ENCODE measurements around the gene ATF7IP2.
"Not testable (repeated sequence)": the region's sequence is repeated elsewhere in the genome, so short reads cannot be mapped to it uniquely, and the experiment has no call there.

ATF7IP2 gene

DNA sequence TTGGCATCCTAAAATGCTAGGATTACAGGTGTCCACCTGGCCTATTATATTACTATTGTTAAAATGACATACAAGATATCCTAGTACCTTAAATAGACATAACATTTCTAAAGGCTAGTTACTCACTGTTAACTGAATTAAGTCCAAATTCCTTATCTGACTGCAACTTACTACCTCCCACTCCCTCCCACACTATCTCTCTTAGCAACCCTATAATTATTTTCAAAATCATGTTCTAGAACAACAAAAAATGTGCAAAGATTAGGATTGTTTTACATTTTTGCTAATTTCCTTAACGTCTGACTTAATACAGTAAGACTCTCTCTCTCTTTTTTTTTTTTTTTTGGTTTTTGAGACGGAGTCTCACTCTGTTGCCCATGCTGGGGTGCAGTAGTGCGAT is 2.2 kb upstream of the ATF7IP2 start:
- no peak for DNase-seq

DNA sequence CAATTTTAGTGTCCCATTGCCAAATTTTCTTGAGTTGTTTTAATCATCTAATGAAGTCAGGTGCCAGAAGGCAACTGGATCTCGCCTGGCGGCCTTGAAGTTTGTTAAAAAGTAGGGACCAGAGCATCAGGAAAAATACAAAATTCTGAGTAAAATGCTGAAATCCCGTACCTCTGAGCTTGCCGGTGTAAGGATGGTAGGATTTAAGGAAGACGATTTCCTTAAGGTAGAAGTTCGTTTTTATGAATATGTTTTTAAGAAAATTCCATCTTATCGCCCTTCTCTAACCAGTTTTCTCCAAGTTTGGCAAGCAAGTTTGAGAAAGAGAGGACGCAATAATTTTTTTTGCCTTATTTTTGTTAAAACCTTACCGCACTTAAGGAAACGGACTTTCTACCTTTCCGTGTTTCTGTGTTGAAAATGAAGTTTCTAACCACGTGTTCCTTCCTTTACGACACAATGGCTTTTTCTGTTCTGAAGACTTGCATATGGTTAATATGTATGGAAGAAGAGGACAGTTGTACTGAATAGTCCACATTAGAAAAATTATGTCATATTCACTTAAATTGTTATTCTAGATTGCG is 748 bp downstream of the ATF7IP2 start:
- no peak for DNase-seq

DNA sequence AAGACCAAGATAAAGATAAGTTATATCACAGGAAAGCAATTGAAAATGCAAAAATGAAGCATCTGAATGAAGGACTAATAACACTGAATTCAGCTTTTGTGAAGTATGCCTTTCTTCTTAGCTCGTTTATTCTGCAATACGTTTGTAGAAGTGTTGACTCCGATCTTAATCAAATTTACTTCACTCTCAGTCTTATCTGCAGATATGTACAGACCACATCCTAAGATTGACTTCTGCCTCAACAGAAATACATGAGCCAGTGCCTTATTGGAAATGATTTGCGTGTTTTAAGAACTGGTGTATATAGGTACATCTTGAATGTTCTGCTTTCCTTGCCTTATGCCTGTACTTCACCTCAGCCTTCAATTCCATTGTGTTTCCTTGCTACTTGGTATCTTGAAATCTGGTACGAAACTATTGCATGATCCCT is 1.3 kb downstream of the ATF7IP2 start:
- no peak for DNase-seq

DNA sequence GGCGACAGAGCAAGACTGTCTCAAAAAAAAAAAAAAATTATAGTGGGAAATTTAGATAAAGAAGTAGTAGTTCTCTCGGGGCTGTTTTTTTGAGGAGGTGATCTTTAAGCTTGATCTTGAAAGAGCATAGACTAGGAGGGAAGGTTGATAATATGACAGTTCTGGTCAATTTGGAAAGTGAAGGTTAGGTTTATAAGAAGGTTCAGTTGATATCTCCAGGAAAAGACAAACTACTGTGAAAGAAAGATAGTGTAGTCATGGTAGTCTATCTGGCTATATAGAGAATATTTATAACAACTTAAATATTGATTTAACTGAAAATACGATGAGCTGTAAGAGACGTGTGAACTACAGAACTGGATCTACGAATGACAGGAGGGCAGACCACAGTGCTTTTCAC is 3.1 kb downstream of the ATF7IP2 start:
- no peak for DNase-seq

DNA sequence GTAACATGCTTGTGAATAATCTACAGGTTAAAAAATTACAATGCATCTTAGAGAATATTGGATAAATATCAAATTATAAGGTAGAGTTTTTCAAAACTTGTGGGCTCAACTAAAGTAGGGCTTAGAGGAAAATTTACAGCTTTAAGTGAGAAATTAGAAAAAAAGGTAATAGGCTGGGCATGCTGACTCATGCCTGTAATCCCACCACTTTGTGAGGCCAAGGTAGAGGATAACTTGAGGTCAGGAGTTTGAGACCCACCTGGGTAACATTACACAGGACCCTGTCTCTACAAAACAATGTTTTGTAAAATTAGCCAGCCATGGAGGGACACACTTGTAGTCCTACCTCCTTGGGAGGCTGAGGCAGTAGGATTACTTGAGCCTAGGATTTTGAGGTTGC is 4.5 kb downstream of the ATF7IP2 start:
- DNase-seq = no peak

DNA sequence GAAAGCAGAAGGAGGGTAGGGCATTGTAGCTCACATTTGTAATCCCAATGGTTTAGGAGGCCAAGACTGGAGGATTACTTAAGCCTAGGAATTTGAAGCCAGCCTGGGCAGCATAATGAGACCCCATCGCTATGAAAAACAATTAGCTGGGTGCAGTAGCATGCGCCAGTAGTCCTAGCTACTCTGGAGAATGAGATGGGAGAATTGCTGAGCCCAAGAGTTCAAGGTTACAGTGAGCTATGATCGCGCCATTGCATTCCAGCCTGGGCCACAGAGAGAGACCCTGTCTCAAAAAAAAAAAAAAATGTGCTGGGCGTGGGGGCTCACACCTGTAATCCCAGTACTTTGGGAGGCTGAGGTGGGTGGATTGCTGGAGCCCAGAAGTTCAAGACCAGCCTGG is 5.0 kb downstream of the ATF7IP2 start:
- no peak for DNase-seq

DNA sequence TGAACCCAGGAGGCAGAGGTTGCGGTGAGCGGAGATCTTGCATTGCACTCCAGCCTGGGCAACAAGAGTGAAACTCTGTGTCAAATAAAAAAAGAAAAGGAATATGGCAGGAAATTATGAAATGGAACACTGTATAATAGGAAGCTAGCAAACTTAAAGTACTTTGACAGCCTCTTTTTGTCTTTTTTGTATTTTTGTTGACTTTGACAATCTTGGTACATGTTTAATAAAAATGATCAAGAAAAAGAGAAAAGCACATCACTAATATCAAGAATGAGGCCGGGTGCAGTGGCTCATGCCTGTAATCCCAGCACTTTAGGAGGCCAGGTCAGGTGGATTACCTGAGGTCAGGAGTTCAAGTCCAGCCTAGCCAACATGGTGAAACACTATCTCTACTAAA is 5.5 kb downstream of the ATF7IP2 start:
- no peak for DNase-seq

DNA sequence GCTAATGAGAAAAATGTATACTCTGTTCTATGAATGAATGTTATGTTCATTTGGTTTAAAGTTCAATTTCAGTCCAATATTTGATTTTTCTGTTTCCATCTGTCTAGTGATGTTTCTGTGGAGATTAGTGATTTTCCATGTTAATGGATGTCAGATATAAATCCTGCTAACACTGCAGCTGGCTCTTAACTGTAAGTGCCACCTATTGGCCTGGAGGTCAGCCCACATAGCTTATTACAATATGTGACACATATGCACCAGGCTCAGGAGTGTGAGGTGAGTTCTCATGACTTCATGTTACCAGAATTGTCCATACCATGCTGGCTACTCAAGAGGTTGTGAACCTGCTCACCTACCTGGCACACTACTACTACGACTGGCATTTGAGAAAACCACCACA is 17.1 kb downstream of the ATF7IP2 start:
- no peak for DNase-seq

DNA sequence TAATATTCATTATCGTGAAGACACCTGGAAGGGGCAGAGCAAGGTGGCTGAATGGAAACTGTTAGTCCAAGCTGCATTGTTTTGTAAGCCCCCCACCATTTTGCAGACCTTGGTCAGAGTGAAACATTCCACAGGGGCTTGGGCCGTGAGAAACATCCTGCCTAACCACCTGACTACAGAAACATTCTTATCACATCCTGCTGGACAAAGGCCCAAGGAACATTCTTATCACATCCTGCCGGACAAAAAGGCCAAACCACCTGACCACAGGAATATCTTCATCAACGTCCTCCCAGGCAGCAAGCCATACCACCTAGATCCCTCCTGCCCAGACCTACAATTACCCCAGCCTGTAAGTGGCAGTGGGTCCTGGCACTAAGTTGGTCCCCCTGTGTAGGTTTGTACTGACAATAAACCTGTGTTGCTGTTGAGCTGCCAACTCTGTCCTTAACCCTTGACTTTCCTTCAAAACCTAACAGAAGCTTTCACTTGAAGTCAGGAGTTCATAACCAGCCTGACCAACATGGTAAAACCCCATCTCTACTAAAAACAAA is 19.6 kb downstream of the ATF7IP2 start:
- no peak for DNase-seq

DNA sequence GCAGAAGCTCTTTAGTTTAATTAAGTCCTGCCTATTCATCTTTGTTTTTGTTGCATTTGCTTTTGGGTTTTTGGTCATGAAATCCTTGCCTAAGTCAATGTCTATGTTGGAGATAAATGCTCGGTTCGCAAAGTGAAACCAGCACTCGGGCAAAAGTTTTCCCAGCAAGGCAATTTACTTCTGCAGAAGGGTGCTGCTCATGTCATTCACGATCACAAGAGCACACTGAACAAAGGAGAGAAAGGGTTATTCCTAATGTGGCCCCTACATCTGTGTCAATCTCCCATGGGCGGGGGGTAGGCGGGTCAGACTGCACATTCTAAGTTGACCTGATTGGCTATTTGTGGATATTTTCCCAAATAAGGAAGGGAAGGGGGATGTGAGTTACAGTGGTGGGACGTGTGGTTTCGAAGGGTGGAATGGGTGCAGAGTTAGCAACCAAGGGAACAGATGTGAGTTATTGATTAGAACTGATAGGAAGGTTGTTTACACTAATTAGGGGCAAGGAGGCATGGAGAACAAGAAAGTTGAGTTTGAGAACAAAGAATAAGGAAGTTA is 23.0 kb downstream of the ATF7IP2 start:
- no peak for DNase-seq

DNA sequence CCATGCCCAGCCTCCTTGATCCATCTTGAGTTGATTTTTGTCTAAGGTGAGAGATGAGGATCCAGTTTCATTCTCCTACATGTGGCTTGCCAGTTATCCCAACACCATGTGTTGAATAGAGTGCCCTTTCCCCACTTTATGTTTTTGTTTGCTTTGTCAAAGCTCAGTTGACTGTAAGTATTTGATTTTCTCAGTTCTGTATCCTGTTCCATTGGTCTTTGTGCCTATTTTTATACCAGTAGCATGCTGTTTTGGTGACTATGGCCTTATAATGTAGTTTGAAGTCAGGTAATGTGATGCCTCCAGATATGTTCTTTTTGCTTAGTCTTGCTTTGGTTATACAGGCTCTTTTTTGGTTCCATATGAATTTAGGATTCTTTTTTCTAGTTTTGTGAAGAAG is 23.9 kb downstream of the ATF7IP2 start:
- not testable (repeated sequence) for DNase-seq

DNA sequence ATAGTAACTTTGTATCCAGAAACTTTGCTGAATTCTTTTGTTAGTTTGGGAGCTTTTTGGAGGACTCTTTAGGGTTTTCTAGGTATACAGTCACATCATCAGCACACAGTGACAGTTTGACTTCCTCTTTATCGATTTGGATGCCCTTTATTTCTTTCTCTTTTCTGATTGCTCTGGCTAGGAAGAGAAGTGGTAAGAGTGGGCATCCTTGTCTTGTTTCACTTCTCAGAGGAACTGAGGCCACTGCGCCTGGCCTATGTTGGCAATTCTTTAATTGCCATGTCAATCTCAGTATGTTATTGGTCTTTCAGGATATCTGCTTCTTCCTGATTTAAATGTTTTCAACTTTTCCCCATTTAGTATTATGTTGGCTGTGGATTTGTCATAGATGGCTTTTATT is 24.6 kb downstream of the ATF7IP2 start:
- DNase-seq = no peak

DNA sequence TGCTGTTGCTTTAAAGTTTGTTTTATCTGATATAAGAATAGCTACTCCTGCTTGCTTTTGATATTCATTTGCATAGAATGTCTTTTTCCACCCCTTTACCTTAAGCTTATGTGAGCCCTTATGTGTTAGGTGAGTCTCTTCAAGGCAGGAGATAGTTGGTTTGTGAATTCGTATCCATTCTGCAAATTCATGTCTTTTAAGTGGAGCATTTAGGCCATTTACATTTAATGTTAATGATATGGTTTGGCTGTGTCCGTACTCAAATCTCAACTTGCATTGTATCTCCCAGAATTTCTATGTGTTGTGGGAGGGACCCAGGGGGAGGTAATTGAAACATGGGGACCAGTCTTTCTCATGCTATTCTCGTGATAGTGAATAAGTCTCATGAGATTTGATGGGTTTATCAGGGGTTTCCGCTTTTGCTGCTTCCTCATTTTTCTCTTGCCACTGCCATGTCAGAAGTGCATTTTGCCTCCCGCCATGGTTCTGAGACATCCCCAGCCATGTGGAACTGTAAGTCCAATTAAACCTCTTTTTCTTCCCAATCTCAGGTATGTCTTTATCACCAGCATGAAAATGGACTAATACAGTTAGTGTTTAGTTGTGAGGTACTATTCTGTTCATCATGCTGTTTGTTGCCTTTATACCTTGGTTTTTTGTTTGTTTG is 27.2 kb downstream of the ATF7IP2 start:
- DNase-seq = no peak

DNA sequence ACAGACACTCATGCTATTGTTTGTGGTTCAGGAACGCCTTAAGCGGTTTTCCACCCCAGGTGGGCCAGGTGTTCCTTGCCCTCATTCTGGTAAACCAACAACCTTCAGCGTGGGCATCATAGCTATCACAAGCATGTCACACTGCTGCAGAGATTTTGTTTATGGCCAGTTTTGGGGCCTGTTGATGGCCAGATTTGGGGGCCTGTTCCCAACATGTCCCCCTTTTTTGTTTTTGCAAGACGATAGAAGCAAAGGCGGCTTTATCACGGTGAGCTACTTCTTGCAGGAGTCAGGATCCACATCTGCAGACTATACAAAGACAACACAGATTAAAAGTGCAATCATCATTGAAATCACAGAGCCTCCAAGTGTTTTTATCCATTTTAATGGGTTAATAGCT is 32.3 kb downstream of the ATF7IP2 start:
- DNase-seq = not testable (repeated sequence)

DNA sequence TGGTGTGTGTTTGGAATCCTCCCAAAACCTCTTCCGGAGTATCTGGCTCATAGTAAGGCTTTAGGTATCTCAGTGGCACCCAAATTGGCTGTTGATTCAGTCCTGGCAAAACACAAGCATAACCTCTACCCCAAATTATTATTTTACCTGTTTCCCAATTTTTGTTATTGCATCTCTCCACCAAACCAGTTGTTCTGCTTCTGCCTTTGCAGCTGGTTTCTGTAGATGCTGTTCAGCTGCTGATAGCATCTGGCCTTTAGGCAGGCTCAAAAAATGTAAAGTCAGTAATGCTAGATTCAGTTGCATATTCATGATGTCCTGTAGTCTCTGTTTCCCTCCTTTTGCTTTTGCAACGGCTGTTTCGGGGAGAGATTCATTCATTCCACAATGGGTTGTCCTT is 33.8 kb downstream of the ATF7IP2 start:
- no peak for DNase-seq

DNA sequence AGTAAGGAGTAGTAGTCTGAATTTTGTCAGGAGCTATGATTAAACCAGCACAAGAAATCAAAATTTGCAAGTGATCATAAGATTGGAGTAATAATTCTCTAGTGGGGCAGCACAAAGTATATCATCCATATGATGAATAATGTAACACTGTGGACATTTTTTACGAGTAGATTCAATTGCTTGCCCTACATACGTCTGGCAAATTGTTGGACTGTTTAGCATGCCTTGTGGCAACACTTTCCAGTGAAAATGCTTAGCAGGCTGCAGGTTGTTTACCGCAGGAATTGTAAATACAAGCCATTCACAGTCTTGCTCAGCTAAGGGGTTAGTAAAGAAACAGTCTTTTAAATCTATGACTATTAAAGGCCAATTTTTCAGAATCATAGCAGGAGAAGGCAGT is 35.7 kb downstream of the ATF7IP2 start:
- DNase-seq = no peak

DNA sequence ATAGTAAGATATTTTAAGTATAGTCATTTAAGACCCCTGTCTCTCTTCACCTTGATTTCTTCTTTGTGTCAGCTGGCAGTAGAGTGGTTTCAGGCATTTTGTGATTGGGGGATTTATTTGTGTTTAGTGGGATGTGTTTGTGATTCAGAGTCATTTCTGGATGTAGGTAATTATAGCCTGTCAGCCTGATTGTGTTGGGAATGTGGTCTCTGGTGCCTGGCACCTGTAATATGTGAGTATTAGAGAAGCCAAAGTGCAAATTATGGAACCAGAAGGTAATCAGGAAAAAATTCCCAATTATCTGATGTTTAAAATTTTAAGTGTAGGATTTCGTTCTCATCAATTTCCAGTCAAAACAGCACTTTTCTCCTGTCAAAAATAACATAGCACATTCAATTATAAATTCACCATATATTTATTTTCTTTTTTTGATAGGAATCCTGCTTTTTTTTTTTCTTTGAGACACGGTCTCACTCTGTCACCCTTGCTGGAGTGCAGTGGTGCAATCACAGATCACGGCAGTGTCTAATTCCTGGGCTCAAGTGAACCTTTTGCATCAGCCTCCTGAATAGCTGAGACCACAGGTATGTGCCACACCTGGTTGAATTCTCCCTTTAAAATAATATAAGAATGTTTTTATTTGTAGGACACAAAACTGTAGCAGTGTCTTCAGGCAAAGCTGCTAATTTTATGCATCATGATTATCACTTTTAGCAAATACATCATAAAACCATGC is 42.7 kb downstream of the ATF7IP2 start:
- DNase-seq = no peak

DNA sequence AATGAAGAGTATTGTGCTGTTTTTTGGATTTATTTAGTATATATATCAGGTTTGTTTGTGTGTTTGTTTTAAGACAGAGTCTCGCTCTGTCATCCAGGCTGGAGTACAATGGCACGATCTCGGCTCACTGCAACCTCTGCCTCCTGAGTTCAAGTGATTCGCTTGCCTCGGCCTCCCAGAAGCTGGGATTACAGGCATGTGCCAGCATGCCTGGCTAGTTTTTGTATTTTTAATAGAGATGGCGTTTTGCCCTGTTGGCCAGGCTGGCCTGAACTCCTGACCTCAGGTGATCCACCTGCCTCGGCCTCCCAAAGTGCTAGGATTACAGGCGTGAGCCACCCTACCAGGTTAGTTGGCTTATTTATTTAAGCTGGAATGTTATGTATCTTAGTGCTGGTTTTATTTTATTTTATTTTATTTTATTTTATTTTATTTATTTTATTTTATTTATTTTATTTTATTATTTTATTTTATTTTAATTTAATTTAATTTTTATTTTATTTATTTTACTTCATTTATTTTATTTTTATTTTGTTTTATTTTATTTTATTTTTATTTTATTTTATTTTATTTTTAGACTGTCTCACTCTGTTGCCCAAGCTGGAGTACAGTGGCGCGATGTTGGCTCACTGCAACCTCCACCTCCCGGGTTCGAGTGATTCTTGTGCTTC is 43.6 kb downstream of the ATF7IP2 start:
- not testable (repeated sequence) for DNase-seq

DNA sequence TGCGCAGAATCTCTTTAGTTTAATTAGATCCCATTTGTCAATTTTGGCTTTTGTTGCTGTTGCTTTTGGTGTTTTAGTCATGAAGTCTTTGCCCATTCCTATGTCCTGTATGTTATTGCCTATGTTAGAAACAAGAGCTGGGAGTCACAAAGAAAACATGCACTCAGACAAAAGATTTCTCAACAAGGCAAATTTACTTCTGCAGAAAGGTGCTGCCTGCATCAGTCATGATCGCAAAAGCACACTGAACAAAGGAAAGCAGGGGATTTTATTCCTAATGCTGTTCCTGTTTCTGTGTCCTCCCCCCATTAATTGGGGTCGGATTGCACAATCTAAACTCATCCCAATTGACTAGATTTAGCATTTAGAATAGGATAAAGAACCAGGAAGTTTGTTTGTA is 55.9 kb downstream of the ATF7IP2 start:
- DNase-seq = no peak

DNA sequence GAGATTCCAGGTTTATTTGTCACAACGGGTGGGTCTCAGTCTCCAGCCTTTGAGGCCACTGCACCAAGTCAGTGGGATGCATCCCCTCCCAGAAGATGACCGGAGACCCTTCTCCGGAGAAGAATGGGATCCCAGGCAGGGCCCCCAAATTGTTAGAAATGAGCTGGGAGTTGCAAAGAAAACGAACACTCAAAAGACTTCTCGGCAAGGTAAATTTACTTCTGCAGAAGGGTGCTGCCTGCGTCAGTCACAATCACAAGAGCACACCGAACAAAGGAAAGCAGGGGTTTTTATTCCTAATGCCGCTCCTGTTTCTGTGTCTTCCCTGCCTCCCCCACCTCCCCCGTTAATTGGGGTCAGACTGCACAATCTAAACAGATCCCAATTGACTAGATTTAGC is 61.4 kb downstream of the ATF7IP2 start:
- DNase-seq = no peak

DNA sequence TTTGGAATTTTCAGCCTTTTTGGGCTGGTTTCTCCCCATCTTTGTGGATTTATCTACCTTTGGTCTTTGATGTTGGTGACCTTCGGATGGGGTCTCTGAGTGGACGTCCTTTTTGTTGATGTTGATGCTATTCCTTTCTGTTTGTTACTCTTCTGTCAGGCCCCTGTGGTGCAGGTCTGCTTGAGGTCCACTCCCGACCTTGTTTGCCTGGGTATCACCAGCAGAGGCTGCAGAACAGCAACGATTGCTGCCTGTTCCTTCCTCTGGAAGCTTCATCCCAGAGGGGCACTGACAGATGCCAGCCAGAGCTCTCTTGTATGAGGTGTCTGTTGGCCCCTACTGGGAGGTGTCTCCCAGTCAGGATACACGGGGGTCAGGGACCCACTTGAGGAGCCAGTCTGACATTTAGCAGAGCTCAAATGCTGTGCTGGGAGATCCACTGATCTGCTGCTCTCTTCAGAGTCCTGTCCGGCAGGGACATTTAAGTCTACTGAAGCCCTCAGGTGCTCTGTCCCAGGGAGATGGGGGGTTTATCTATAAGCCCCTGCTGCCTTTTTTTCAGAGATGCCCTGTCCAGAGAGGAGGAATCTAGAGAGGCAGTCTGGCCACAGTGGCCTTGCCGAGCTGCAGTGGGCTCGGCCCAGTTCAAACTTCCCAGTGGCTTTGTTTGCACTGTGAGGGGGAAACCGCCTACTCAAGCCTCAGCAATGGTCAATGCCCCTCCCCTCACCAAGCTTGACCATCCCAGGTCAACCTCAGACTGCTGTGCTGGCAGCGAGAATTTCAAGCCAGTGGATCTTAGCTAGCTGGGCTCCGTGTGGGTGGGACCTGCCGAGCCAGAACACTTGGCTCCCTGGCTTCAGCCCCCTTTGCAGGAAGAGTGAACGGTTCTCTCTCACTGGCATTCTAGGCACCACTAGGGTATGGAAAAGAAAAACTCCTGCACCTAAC is 66.6 kb downstream of the ATF7IP2 start:
- DNase-seq = not testable (repeated sequence)

DNA sequence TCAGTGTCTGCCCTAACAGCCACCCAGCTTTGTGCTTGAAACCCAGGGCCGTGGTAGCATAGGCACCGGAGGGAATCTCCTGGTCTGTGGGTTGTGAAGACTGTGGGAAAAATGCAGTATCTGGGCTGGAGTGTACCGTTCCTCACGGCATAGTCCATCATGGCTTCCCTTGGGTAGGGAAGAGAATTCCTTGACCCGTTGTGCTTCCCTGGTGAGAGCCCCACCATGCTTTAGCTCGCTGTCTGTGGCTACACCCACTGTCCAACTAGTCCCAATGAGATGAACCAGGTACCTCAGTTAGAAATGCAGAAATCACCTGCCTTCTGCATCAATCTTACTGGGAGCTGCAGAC is 67.3 kb downstream of the ATF7IP2 start:
- DNase-seq = no peak

All from NCI-H1105 (cell line).